Stimulated activated CD8-positive, alpha-beta memory T cell treated with anti-CD3 and anti-CD28 coated beads, Interleukin-15, amount 100 ng/mL, for 4 hours (primary cell): ENCODE measurements around the gene PPP2R5E.
"Not testable (repeated sequence)": the region's sequence is repeated elsewhere in the genome, so short reads cannot be mapped to it uniquely, and the experiment has no call there.

ENCODE experiments used
- DNase-seq, 2 donors: peaks; one replicate each; pipeline ENCODE4 v3.0.0-alpha.2; 2020; ENCODE audit warnings: low read depth in 2 of 2

PPP2R5E gene

GRCh38 chr14:63378444-63378843 lies 164.7 kb downstream of the PPP2R5E start:
- no peak for DNase-seq

- no peak for DNase-seq
These were observed 167.4 kb downstream of the PPP2R5E start for GRCh38 chr14:63375769-63376168.

- not testable (repeated sequence) for DNase-seq
These were observed 171.6 kb downstream of the PPP2R5E start for GRCh38 chr14:63371613-63372012.

GRCh38 chr14:63371033-63371432 lies 172.1 kb downstream of the PPP2R5E start:
- DNase-seq = no peak

- no peak for DNase-seq
These were observed 175.3 kb downstream of the PPP2R5E start for GRCh38 chr14:63367742-63368364.

GRCh38 chr14:63362389-63362819 lies 180.8 kb downstream of the PPP2R5E start:
- DNase-seq = no peak

- DNase-seq = no peak
These were observed 181.4 kb downstream of the PPP2R5E start for GRCh38 chr14:63361790-63362189.

GRCh38 chr14:63357841-63358240 lies 185.3 kb downstream of the PPP2R5E start:
- no peak for DNase-seq

GRCh38 chr14:63345826-63346225 lies 197.4 kb downstream of the PPP2R5E start:
- DNase-seq = no peak

- no peak for DNase-seq
These were observed 198.8 kb downstream of the PPP2R5E start for GRCh38 chr14:63344336-63344735.

- DNase-seq = no peak
These were observed 199.3 kb downstream of the PPP2R5E start for GRCh38 chr14:63343878-63344277.

- no peak for DNase-seq
These were observed 200.8 kb downstream of the PPP2R5E start for GRCh38 chr14:63342371-63342770.

GRCh38 chr14:63328787-63329737 lies 214.1 kb downstream of the PPP2R5E start:
- DNase-seq = no peak

GRCh38 chr14:63326840-63327239 lies 216.3 kb downstream of the PPP2R5E start:
- no peak for DNase-seq

GRCh38 chr14:63322897-63323573 lies 220.1 kb downstream of the PPP2R5E start:
- DNase-seq = no peak

- no peak for DNase-seq
These were observed 220.7 kb downstream of the PPP2R5E start for GRCh38 chr14:63322472-63322871.
